GM19193 (cell line): ENCODE results near the gene CARD18.

ENCODE experiments used
- POLR2A ChIP-seq: IDR thresholded peaks from 4 replicates; pipeline ENCODE4 v1.6.1; 2011; ENCODE audit not compliant: insufficient read depth, insufficient read length; ENCODE audit errors: extremely low read depth

Gene CARD18, protein sequence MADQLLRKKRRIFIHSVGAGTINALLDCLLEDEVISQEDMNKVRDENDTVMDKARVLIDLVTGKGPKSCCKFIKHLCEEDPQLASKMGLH

DNA sequence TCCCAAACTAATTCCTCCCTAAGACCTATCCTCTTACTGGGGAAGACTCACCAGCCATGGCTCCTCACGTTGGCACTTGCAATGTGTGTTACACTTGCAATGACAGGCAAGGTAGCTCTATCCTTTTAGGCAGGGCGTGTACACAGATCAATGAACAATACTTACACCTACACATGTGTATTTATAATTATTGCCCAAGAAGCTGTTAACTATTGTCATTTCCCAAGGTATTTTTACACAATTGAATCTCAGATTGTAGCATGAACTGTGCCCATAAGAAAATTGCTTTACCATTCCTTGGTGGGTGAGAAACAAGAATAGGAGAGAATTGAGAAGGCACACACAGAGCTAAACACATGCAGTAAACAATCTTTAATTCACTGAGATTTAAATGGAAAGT lies at the start of gene CARD18:
Gene CARD18, minus strand, starts transcription at position 101 of the 400 bp plus-strand sequence. Its CDS starts 43 bp downstream, at position 58.
- TF ChIP-seq POLR2A, result no peak

DNA sequence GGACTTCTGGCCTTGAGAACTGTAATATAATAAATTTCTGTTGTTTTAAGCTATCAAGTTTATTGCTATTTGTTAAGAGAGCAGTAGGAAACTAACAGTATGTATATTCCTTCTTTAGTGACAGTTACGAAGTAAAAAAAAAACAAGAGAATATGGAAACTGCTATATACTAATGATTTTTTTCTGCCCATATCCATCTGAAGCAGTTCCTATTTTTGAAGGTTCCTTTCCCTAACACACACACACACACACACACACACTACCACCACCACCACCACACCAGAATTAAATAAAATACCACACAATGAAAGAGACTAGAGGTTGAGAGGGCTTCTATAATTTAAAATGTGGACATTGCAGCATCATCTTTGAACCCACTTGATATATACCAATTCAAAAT lies 44.4 kb upstream of the CARD18 start:
- no peak for TF ChIP-seq POLR2A

DNA sequence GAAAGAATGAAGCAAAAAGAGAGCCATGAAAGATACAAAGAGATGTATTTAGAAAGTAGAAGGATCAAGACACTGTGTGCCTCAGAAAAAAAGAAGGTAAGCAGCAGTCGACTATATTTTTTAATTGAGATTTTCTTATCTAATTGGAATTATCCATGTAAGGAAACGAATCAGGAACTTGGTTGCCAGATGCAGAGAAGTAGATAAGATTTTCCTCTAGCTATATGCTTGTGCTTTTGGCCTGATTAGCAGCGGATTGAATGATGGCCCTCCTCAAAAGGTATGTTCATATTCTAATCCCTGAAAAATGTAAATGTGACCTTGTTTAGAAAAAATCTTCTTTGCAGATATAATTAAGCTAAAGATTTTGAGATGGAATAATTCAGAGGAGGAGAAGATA lies 43.9 kb upstream of the CARD18 start:
- TF ChIP-seq POLR2A, result no peak

DNA sequence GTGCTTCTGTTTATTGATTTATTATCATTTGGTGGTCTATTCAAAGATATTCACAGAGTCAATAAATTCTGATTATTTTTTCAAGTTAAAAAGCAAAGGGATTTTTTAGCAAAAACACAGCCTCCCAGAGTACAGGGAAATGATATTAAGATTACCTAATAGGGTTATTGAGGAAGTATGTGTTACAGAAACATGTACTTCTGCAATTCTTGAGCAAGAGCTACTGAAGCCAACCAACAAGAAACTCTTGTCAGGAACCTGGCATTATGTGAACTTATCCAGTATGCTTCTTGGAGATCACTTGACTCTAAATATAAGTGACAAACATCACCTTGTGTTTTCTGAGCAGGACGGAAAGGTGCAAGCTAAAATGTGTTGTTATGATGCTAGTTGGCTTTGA lies 42.0 kb upstream of the CARD18 start:
- no peak for TF ChIP-seq POLR2A

DNA sequence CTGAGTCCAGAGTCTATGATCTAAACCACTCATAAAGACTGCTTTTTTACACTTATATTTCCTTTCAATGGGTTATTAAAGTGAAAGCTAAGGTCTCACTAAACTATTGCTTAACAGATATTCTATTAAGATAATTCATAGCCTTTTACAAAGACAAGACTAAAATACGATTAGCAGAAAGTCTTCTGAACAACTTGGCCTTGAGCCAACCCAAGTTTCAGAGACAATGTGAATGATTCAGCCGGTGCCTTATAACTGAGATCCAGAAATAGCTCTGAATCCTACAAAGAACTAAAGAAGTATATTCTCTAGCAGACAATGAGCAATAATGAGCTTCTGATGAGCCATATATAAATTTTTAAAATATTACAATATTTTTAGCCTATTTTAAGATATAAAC lies 41.5 kb upstream of the CARD18 start:
- TF ChIP-seq POLR2A, result no peak

DNA sequence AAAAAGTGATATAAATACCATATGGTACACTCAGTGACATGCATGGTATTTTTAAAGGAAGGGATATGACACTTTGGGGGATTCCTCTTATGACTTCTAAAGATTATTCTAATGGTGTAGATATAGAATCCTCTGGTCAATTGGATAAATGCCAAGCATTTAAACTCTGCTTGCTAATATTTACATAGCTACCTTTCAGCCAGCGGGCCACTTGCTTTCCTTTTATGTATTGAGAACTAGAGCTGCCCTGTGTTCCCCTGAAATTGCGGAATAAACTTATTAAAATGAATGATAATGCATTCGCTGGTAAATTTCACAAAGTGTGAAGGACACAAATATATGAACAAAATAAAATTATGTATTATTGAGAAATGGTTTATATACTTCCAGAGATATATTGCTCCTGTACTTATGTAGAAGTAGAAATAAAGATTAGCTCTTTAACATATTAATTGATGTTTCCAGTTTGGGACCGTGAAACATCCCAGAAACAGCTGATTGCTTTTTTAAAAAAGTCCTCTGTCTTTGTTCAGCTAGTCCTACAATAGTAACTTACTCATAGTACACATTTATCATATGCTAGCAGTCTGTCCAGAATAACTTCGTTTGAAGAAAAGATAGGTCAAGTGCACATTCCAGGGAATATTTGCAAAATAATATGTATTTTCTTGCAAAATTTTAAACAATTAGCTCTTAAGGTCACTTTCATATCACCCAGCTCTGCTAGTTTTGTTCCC lies 40.1 kb upstream of the CARD18 start:
- no peak for TF ChIP-seq POLR2A

DNA sequence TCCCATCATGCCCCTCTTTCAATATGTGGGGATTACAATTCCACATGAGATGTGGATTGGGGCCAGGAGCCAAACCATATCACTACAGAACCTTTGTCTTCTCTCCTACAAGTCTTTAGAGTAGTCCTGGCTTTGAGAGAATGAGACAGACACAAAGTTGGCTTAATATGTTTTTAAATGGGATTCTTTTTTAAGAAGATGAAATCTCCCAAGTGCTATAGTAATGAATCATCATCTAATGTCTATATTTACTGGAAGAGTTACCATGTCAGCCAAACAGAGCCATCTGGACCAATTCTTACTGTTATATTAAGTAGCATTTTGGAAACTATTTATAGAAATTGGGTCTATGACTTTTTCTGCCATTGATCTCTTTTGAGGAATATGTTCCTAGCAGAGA lies 38.1 kb upstream of the CARD18 start:
- TF ChIP-seq POLR2A, result no peak

DNA sequence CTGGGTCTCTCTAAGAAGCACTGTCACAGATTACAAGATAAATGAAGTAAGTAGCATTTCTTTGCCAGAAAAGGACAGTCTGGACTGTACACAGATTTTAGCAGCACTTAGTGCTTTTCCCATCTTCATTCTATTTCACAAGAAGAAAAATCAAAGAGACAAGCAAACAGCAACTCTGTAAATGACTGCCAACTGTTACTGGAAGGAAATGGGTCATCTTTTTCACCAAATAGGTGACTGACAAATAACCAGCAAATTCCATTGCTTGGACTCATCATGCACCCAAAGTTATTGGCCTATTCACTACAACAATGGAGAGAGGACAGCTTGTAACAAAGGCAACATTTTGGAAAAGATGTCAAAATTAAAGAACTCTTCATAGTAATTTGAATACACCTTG lies 28.9 kb upstream of the CARD18 start:
- TF ChIP-seq POLR2A, result no peak

DNA sequence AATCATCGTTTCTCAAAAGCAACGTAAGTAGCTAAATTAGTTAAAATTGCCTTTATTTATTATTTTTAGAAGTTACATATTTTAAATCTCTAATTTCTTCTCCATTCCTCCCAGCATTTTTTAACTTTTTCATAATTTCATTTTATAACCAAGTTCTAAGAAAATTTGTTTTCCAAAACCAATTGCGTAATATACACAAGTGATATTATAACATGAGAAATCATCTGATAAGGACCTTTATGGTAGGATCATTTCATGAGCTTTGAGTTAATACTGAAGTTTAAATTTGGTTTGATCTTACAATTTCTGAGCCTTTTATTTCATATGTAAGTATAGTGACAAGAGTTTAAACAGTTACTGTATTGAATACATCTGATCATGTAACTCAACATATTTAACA lies 27.7 kb upstream of the CARD18 start:
- no peak for TF ChIP-seq POLR2A

DNA sequence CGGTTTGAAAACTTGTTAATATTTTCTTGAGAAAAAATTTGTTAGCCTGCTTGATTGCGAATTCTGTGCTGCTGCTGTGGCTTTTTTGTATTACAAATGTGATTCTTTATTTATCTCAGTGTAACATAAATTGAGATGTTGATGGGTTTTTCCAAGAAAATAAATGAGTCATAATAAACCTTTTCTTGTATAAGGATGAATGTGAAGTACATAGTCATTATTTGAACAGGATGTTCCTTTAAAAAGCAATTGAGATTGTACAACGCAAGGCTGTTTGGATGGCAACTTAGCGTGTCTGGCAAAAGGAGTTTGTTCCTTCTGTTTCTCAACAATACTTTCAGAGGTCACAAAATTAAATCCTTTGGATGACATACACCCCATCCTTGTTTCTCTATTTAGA lies 24.6 kb upstream of the CARD18 start:
- no peak for TF ChIP-seq POLR2A

DNA sequence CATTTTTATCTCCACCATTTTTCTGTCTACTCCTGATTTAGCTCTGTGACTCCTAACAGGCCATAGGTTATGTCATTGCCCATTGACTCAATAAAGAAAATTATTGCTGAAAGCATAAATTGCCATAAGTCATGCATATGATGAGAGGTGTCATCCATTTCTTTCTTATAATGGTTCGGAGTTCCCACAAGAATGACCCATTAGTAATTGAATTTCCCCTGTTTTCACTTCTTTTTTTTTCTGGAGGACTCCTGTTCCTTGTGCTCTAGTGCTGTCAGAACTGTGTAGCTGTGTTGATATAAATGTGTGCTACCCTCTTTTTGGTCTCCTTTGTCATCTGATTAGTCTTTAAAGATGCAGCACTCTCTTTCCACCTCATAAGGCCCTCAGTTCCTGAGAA lies 22.9 kb upstream of the CARD18 start:
- no peak for TF ChIP-seq POLR2A

DNA sequence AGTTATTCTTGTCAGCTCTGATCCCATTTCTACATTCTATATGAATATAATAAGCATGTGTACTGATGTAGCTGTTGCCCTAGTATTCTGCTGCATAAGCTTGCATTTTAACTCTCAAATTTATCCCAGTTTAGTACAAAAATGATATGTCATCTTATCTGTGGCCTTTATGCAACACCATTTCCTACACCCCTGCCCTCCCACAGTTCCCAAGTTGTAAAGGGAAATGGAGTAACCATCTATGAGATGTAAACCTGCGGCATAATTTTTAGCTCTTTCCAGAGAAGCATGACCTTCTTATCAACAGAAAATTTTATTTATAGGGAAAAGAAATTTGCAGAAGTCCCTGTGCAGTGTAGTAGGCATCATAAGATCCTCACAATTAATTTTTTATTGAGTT lies 18.9 kb upstream of the CARD18 start:
- no peak for TF ChIP-seq POLR2A

DNA sequence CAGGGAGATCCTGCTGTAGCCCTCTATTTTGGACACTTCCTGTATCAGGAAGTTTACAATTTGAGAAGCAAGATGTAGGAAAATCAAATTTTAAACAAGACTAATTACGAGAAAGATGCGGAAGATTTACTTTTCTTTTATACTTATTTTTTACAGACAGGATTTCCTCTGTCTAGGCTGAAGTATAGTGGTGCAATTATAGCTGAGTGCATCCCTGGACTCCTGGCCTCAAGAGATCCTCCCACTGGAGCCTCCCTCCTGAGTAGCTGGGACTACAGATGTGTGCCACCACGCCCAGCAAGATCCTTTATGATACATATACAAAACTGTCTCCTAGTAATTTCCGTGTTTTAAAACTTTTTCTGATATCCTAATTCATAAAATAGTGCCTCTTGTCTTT lies 17.2 kb upstream of the CARD18 start:
- TF ChIP-seq POLR2A, result no peak

DNA sequence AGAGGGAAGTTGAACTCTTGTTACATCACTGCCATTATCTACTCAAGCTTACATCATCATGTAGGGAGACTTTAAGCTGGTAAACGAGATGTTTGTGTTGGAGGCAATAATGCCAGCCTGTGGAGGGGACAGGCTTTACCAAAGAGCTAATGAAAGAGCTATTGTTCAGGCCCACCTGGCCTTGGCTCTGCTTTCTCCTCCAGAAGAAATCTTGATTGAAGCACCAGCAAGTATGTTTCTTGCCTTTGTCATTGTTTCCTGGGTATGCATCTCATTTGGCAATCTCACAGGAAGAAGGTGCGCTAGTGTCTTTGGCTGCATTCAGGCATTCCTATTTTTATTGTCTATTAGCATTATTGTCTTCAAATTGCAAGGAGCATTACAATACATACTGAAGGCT lies 16.7 kb upstream of the CARD18 start:
- TF ChIP-seq POLR2A, result no peak

DNA sequence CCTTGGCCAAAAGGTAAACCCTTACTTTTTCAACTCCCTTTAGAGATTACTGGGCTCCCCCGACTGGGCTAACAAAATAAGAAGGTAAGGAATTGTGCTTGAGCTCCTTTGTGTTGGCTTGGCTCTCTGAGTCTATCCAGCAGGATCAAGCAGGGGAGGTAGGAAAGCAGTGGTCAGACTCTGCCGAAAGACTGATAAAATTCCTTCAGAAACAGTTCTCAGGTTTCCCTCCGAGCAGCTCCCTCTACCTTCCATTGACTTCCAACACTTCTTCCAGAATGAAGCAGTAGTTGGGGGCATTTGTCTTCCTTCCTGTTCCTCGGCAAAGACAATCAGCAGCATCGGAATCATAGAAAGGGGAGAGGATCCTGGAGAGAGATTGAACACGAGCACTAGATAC lies 16.1 kb upstream of the CARD18 start:
- no peak for TF ChIP-seq POLR2A

DNA sequence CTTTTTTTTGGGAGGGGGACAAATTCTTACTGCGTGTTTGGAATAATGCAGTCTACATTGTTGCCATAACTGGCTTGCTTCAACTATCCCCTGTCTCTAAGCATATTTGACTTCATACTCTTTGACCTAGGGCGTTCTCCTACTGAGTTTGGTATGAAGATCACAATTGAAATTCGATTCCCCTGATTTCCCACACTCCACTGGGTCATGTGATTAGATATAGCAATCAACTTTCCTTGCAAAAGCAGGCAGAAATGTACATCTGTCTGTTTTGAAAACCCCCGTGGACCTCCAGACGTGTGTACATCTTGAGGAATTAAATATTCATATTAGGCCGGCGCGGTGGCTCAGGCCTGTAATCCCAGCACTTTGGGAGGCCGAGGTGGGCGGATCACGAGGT lies 13.8 kb upstream of the CARD18 start:
- no peak for TF ChIP-seq POLR2A

DNA sequence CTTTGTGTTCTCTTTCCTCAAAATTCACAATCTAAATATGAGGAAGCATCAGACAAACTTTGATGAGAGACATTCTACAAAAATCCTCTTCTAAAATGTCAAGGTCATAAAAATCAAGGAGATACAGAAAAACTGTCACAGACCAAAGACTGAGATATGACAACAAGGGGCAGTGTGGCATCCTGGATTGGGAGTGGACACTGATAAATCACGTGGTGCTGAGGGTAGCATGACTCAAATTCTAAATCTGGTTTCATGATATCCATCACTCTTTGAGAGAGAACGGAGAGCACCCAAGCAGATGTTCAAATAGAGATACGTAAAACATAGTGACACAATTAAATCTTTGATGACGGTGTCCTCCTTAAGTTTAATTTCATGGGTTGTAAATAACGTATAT lies 13.0 kb upstream of the CARD18 start:
- TF ChIP-seq POLR2A, result no peak
